HepG2 (cell line): ENCODE data around the gene METTL1. TPM values are rescaled to one million over a fixed set of nuclear protein-coding genes. Genes with fewer than 3 reads are reported as not detected.

Experiments used
- ATAC-seq: fragments of 200-7000 bp; cut with Tn5 transposase; 3 replicates; pipeline ENCODE4 v1.9.1; 2020; ENCODE audit warnings: mild to moderate bottlenecking, moderate library complexity
- BruUV-seq: library from RNA; stranded (reverse); fragments of 400-500 nt; replicated peaks from 2 replicates; lab custom pipeline; 2021; lab: Mats Ljungman, UMichigan
- CTCF ChIA-PET: fragments of 300-600 bp; formaldehyde crosslinking; extraction: SDS; loops from one replicate; lab custom pipeline; 2021; ENCODE audit warnings: low total read pairs, inconsistent platforms, low intra/inter-chr PET ratio; lab: Yijun Ruan, JAX
- POLR2A ChIA-PET: fragments of 350-600 bp; sonication (Branson Sonifier 250); formaldehyde crosslinking; loops from one replicate; lab custom pipeline; 2020; ENCODE audit warnings: antibody characterized with exemption, inconsistent platforms; lab: Yijun Ruan, JAX
- DNase-seq: peaks from one replicate; pipeline ENCODE4 v3.0.0-alpha.2; 2015; ENCODE audit warnings: low spot score
- FAIRE-seq: peaks from 3 replicates; lab custom pipeline; 2011; peaks lifted over from hg19 to GRCh38; lab: Jason Lieb, UNC
- H2AFZ ChIP-seq: one replicate; pipeline ENCODE4 v1.6.1; 2011; ENCODE audit warnings: low read length, inconsistent platforms
- H3K27ac ChIP-seq: fragments of 300-600 bp; 3 replicates; pipeline ENCODE4 v1.8.0; 2011; ENCODE audit warnings: mixed run types, mild to moderate bottlenecking, mixed read lengths, low read length, inconsistent platforms; ENCODE audit not compliant: insufficient read depth; ENCODE audit errors: extremely low read length
- H3K27me3 ChIP-seq, 2 experiments: fragments of 200-600 bp in 1 of 2; 2 replicates in 1 of 2; 3 replicates in 1 of 2; pipeline versions ENCODE4 v1.6.0 to v1.8.0; 2011; ENCODE audit warnings: low read length in 2 of 2, mild to moderate bottlenecking in 2 of 2, moderate library complexity in 2 of 2, inconsistent platforms in 1 of 2; ENCODE audit not compliant: insufficient read depth in 2 of 2, control insufficient read depth in 1 of 2
- H3K36me3 ChIP-seq, 2 experiments: fragments of 200-600 bp in 1 of 2; replicated peaks in 1 of 2; 2 replicates in 1 of 2; 3 replicates in 1 of 2; pipeline versions ENCODE4 v1.5.1 to v1.8.0; 2011; ENCODE audit warnings: low read length in 2 of 2, inconsistent platforms in 1 of 2; ENCODE audit not compliant: insufficient read depth in 2 of 2, control insufficient read depth in 1 of 2
- H3K4me1 ChIP-seq: 2 replicates; pipeline ENCODE4 v1.5.1; 2012; ENCODE audit warnings: low read length, inconsistent platforms; ENCODE audit not compliant: insufficient read depth
- H3K4me2 ChIP-seq: 2 replicates; pipeline ENCODE4 v1.6.0; 2011; ENCODE audit warnings: low read depth, low read length, inconsistent platforms
- H3K4me3 ChIP-seq, 3 experiments: fragments of 200-600 bp in 1 of 3; sonication (generic), shearing (Covaris generic) in 1 of 3; replicated peaks in 1 of 3; 2 replicates each; pipeline ENCODE4 v1.5.1; 2011 to 2016; ENCODE audit warnings: low read length in 3 of 3, inconsistent platforms in 2 of 3, low read depth in 2 of 3, mild to moderate bottlenecking in 2 of 3, control low read depth in 1 of 3, mixed read lengths in 1 of 3; ENCODE audit not compliant: insufficient read depth in 1 of 3
- H3K79me2 ChIP-seq: one replicate; pipeline ENCODE4 v1.6.1; 2011; ENCODE audit warnings: low read length, inconsistent platforms; ENCODE audit not compliant: insufficient read depth
- H3K9ac ChIP-seq: 2 replicates; pipeline ENCODE4 v1.6.0; 2011; ENCODE audit warnings: mild to moderate bottlenecking, low read depth, low read length, inconsistent platforms; ENCODE audit not compliant: insufficient read depth
- H3K9me3 ChIP-seq: 2 replicates; pipeline ENCODE4 v1.5.1; 2012; ENCODE audit warnings: mild to moderate bottlenecking, low read length
- H4K20me1 ChIP-seq: 2 replicates; pipeline ENCODE4 v1.6.0; 2011; ENCODE audit warnings: inconsistent platforms, mild to moderate bottlenecking, low read length, moderate library complexity; ENCODE audit not compliant: insufficient read depth
- NBN ChIP-seq: fragments of 450-650 bp; conservative IDR thresholded peaks from 2 replicates; pipeline ENCODE4 v1.6.1; 2017
- NFKB2 ChIP-seq: sonication (generic); formaldehyde crosslinking; IDR thresholded peaks from 2 replicates; pipeline ENCODE4 v1.4.0; 2020; ENCODE audit warnings: missing genetic modification reagents, borderline replicate concordance
- ZFP82 ChIP-seq: sonication (generic); formaldehyde crosslinking; IDR thresholded peaks from 2 replicates; pipeline ENCODE4 v1.5.1; 2020; ENCODE audit warnings: mild to moderate bottlenecking, missing genetic modification reagents, borderline replicate concordance
- ZHX2 ChIP-seq, 2 experiments: sonication (generic) in 1 of 2; formaldehyde crosslinking in 1 of 2; IDR thresholded peaks; 2 replicates each; pipeline versions ENCODE4 v1.6.1 to v1.9.0; 2014 to 2022; ENCODE audit warnings: antibody characterized with exemption in 1 of 2, borderline replicate concordance in 1 of 2, inconsistent platforms in 1 of 2, low read depth in 1 of 2, missing genetic modification reagents in 1 of 2
- ZNF180 ChIP-seq: sonication (generic); formaldehyde crosslinking; IDR thresholded peaks from 2 replicates; pipeline ENCODE4 v1.4.0; 2020; ENCODE audit warnings: low read depth, missing genetic modification reagents, borderline replicate concordance
- ZNF251 ChIP-seq: sonication (generic); formaldehyde crosslinking; IDR thresholded peaks from 2 replicates; pipeline ENCODE4 v1.9.0; 2021; ENCODE audit warnings: mild to moderate bottlenecking, missing genetic modification reagents
- ZNF839 ChIP-seq: sonication (generic); formaldehyde crosslinking; IDR thresholded peaks from 2 replicates; pipeline ENCODE4 v1.4.0; 2020; ENCODE audit warnings: missing genetic modification reagents, mild to moderate bottlenecking, borderline replicate concordance
- WGBS: methylation state at CpG from one replicate; pipeline ENCODE4 v1.1.6; 2017; ENCODE audit warnings: low lambda C conversion rate; 5-methylcytosine and 5-hydroxymethylcytosine counted together
- in situ Hi-C: cut with HindIII; loops from 2 replicates; pipeline ENCODE4 v1.10.0; 2017; ENCODE audit warnings: low pct_unique_long_range_greater_than_20kb; ENCODE audit not compliant: extremely low pct_ligation_motif_present
- intact Hi-C: fragments of 100-400 bp; cut with micrococcal nuclease; formaldehyde crosslinking; loops from one replicate; pipeline ENCODE4 v1.10.0; 2022; ENCODE audit not compliant: unreplicated experiment
- polyA plus RNA-seq, 8 experiments: library from polyadenylated mRNA; depleted of rRNA in 3 of 8; stranded (reverse) in 7 of 8; unstranded in 1 of 8; fragments of >200 nt; fragmentation: Illumina TruSeq in 4 of 8; extraction: Trizol in 4 of 8; gene quantifications; 2 replicates each; pipeline versions ENCODE4 v1.2.1 to v1.2.3, GENCODE V29; 2011 to 2016; ENCODE audit warnings: low read depth in 4 of 8, missing spikeins in 1 of 8, mixed read lengths in 1 of 8; ENCODE audit not compliant: insufficient read depth in 1 of 8
- total RNA-seq, 5 experiments: library from RNA; depleted of rRNA; stranded (reverse); fragments of >200 nt; fragmentation: Illumina TruSeq; extraction: Trizol; gene quantifications; 2 replicates each; pipeline ENCODE4 v1.2.3, GENCODE V29; 2016; ENCODE audit warnings: low read depth in 1 of 5

METTL1 gene
- total and polyA plus RNA-seq, 2 of the 13 experiments (the other 11 are each of a cell fraction or from before 2014, with no cell fraction given), result 34.7 to 36.9 TPM

GRCh38 chr12:57780284-57780897 is 8.5 kb upstream of the METTL1 start:
- no peak overlapping the region for H3K9ac ChIP-seq
- no peak overlapping the region for H3K4me3 ChIP-seq
- no peak overlapping the region for H3K27ac ChIP-seq
- in situ Hi-C loops, result no loop called here
- CTCF ChIA-PET, result no interaction called here
- no peak for FAIRE-seq
- intact Hi-C loops, result no loop called here
- no peak for DNase-seq
- POLR2A ChIA-PET, result no interaction called here
- peaks cover 16% of the 10 kb centered on the region for H3K79me2 ChIP-seq
- BruUV-seq, result no TSS peak
- no peaks in the 10 kb centered on the region for H4K20me1 ChIP-seq
- H2AFZ ChIP-seq, result no peak overlapping the region
- no peaks in the 10 kb centered on the region; a peak in 1 of 5 replicates for H3K27me3 ChIP-seq
- H3K4me2 ChIP-seq, result no peak overlapping the region
- peaks cover 17% of the 10 kb centered on the region for H3K4me1 ChIP-seq
- no peak for ATAC-seq
- H3K9me3 ChIP-seq, result no peaks in the 10 kb centered on the region
- peaks cover 2 to 10% of the 10 kb centered on the region in 2 experiments; a peak in 4 of 5 replicates for H3K36me3 ChIP-seq
- no peak for TF ChIP-seq NBN
- TF ChIP-seq NFKB2, result no peak
- TF ChIP-seq ZHX2 (IDR thresholded peaks at IDR 0.05; ENCODE audit: low read depth), result no peak
- no peak for TF ChIP-seq ZHX2 (CRISPR knock-in tag; IDR thresholded peaks at IDR 0.05; ENCODE audit: borderline replicate concordance)
- TF ChIP-seq ZNF180 (CRISPR knock-in tag), result no peak
- TF ChIP-seq ZNF251 (CRISPR knock-in tag), result no peak
- TF ChIP-seq ZNF839 (CRISPR knock-in tag), result no peak
- no peak for TF ChIP-seq ZFP82 (CRISPR knock-in tag)
- TF ChIP-seq, all 625 proteins: peak for 0
- 96% methylated on average over 4 of the region's 4 CpGs for WGBS
